HG03060 (cell line): ENCODE measurements around the gene GABRA5.

Experiments used
- ATAC-seq: cut with Tn5 transposase; IDR thresholded peaks from one replicate; pipeline ENCODE4 v1.9.1; 2021; ENCODE audit warnings: low read depth, moderate number of reproducible peaks; ENCODE audit not compliant: unreplicated experiment

The GABRA5 gene

DNA sequence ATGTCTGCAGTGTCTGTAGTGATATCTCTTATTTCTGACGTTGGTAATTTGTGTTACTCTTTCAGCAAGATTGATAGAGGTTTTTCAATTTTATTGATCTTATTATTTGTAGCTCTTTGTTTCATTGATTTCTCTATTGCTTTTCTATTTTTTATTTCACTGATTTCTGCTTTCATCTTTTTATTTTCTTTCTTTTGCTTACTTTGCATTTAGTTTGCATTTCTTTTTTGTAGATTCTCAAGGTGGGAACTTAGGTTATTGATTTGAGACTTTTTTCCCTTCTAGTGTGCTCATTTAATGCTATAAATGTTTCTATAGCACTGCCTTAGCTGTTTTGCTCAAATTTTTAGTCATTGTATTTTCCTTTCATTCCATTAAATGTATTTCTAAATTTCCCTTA, 54.6 kb downstream of the GABRA5 start:
- ATAC-seq: no peak

DNA sequence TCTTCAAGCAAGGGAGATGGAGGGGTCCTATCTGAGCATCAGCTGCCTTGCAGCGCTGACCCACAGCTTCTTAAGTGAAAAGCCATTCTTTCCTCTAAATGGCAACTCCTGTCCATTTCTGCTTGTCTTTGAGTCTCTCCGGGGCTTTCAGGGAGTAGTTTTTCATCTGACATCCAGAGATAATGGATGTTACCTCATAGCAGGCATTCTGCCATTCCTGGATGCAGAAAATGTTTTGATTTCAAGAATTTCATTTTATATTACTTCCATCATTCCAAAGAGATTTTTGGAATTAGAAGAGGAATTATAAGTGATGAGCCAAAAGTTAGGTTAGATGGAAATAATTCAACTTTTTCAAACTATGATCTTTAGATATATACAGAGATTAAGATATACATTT, 59.2 kb downstream of the GABRA5 start:
- no peak for ATAC-seq

DNA sequence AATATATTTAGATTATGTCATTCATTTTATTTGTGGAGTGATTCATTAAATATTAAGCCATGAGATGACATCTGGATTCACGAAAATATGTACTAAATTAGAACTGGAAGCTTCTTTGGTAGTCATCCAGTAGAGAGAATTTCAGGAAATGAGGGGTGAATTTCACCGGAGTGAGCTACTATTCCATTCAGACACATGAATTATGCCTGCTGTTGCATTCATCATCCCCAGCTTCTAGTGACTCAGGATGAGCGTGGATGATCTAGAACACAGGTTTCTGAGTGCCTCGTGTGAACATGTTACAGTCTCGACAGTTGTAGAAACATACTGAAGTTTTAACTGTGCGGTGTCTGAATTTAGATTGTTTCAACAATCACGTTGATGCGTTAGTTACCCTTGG, 61.2 kb downstream of the GABRA5 start:
- no peak for ATAC-seq

DNA sequence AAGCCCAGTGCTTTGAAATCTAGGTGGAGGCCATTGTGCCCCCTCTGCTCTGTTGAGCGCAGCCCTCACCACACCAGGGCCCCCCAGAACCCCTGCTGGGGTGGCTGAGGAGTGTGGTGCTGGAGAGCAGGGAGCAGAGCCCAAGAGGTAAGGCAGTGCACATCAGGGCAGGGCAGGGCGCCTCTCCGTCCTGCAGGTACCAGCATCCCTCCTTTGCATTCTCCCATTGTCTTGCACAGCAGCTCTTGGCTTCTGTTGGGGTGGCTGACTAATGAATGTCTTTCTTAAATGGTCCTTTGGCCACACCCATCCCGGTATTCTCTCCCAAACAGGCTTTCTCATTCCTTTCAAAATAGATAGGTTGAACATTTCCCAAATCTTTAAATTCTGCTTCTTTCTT, 62.7 kb downstream of the GABRA5 start:
- no peak for ATAC-seq

DNA sequence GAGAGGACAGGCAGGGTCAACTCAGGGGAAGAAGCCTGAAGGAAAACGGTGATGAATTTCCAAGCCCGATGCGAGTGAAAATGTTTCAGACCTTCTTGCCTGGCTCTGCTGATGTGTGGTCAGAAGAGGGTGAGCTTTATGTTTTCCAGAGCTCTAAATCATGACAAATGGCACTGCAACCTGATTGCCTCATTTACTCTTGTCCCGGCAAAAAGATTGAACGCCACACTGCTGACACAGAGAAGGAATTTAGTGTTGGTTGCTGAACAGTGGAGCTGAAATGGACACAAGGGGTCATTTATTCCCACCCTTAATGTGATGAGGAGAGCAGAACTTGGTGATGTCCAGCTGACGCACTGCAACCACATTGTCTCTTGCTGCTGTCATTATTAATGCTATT, 68.0 kb downstream of the GABRA5 start:
- ATAC-seq: no peak

DNA sequence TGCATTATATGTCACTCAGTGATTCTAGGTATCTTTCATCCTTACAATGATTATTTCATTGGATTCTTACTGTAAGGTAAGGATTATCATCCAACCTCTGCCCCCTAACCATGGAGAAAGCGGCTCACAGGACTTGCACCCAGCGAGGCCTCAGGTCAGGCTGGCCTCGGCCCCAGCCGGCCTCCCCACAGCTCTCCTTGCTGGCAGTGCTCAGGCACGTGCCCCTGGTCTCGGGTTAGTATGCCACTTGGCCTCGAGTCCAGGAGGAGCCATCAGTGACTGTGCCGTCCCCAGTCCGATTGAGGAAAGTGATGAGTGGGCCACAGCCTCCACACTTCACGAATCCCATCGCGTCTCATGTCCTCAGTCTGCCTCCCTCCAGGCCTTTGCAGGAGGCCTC, 68.5 kb downstream of the GABRA5 start:
- ATAC-seq: no peak

DNA sequence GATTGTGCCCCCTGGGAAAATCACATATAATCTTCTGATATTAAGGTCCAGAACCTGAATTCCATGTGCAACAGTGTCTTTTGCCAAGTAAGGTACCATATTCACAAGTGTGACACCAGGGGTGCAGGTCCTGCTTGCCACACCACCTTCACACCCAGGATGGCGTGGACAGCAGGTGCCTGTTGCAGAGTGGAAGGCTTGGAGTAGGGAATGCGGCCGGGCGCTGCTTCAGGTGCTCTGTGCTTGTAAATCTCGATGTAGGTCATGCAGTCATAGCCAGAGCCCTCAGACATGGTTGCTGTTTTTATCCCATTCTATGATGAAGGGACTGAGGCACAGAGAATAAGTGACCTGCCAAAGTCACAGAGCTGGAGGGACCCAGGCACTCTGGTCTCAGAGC, 69.6 kb downstream of the GABRA5 start:
- no peak for ATAC-seq

DNA sequence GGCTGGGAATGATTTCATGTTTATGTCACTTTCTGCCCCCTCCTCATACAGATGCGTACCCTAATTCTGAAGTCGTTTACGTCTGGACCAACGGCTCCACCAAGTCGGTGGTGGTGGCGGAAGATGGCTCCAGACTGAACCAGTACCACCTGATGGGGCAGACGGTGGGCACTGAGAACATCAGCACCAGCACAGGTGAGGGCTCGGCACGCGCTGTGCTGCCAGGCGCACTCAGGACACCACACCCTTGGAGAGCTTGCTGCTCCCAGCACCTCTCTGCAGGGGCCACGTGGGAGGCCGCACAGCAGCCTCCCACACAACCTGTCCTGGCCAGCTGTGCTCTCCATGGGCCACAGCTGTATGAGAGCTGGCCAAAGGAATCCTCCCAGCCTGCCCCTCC, 70.3 kb downstream of the GABRA5 start:
- ATAC-seq: no peak

DNA sequence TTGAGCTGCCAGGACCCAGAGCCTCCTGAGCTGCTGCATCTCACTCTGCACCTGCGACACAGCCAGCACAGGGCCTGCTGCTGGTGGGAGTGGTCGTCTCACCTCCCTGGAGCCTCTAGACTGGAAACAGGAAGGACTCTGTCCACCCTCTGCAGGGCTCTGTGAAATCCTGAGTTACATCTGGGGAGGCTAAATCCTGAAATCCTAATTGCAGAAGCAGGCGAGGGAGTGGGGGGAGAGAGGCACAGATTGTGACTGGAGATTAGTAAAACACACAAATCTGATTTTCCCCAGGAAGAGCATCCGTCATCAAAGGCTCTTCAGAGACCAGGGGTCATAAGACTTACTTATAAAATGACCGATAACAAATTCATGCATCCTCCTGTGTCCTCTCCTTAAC, 72.5 kb downstream of the GABRA5 start:
- ATAC-seq: no peak

DNA sequence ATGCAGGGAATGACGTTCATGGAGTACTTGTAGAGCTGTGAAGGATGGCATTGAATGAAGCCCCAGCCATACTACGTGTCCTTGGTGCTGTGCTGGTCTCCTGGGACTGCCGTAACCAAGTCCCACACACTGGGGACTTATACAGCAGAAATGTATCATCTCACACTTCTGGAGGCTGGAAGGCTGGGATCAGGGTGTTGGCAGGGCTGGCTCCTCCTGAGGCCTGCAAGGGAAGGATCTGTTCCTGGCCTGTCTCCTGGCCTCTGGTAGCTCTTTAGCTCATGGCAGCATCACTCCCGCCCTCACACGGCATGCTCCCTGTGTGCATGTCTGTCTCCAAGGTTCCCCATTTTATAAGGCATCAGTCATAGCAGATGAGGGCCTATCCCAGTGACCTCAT, 74.6 kb downstream of the GABRA5 start:
- no peak for ATAC-seq

DNA sequence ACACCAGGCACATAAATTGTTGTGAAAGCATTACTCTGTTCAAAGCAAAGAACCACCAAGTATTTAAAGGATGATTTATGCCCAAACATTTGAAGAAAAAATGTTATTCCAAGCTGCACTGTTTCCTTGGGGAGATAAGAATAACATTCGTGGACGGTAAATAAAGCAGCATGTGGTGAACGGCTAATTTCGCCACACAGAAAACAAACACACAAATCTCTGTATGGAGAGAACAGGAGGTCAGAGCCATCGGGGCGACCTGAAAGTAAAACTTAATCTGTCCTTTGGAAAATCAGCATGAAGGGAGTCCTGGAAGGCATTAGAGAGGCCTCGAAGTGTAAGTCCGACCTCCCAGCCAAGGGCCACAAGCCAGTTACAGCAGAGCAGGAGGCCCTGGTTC, 77.0 kb downstream of the GABRA5 start:
- ATAC-seq: no peak

DNA sequence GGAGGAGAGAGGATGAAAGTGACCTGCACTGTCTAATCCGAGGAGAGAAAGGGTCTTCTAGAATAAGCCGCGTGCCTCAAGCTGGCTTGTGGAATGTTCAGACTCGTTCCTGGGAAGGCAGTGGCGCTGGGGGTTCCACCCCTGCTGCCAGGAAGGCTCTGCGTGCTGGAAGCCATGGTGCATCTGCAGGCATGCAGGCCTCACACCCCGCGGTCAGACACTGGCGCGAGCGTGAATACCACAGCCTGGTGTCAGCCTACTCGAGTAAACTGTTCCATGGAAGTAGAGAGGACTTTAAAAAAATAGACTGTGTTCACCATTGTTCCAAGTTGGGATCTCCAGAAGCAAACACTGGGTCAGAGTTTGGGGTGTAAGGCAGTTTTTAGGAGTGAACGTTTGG, 78.2 kb downstream of the GABRA5 start:
- ATAC-seq: no peak

DNA sequence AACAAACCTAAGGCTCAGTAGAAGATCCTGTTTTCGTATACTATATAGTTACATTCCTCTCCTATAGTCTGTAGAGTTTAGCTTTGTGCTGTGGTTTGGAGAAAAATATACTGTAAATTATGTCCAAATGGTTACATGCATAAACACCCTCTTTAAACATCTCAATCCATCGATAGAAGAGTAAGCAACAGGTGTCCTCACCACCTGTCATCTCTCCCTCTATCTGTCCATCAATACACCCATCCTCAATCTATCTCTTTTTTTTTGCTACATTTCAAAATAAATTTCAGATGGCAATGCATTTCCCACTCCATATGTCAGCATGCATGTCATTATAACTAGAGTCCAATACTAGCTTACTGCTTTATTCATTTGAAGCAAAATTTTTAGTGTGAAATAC, 83.1 kb downstream of the GABRA5 start:
- ATAC-seq: no peak

DNA sequence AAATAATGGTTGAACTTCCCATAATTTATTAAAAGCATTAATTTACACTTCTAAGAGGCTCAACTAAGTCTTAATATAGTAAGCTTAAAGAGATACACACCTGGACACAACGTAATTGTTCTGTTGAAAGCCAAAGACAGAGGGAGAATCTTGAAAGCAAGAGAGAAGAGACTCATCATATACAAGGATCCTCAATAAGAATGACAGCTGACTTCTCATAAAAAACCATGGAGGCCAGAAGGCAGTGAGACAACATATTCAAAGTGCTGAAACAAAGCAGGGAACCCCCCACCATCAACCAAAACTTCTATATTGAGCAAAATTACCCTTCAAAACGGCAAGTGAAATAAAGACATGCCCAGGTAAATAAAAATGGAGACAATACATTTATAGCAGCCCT, 87.5 kb downstream of the GABRA5 start:
- no peak for ATAC-seq

DNA sequence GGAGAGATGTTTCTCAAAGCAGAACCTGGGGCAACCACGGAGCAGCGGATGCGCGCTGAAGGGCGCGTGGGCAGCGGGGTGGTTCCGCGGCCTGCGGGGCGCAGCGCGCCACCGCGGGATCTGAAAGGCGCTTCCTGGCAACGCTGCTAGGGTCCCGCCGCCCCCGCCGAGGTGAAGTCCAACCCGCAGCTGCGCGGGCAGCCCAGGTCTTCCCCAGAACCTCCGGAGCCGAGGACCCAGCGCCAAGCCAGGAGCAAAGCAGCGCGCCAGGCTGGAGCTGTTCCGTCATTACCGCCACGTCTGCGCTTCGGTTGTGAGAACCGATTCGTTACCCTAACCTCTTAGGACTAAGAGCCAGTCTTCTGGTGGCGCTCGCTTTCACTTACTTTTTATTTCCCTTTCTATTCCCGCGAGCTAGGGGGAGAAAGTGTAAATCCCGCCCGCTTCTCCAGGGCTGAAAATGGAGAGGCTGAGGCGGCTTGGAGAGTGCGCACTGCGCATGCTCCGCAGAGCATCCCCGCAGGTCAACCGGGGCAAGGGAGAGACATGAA, 100.9 kb downstream of the GABRA5 start:
- ATAC-seq: no peak

DNA sequence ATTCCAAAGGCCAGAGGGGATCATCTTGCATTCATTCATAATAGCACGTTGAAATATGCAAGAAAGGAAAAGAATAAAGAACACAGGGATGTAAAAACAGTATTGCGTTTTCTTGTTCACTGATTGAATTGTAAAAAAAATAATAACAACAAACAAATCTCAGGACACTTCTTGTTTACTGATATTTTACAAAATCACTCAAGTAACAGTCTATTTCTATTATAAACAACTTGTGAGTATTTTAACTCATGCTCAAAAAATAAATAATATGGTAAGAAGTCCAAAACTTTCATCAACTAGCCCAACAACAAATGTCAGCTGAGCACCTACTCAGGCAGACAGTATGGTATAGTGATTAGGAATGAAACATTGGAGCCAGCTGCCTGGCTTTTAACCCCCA, 101.9 kb downstream of the GABRA5 start:
- no peak for ATAC-seq

DNA sequence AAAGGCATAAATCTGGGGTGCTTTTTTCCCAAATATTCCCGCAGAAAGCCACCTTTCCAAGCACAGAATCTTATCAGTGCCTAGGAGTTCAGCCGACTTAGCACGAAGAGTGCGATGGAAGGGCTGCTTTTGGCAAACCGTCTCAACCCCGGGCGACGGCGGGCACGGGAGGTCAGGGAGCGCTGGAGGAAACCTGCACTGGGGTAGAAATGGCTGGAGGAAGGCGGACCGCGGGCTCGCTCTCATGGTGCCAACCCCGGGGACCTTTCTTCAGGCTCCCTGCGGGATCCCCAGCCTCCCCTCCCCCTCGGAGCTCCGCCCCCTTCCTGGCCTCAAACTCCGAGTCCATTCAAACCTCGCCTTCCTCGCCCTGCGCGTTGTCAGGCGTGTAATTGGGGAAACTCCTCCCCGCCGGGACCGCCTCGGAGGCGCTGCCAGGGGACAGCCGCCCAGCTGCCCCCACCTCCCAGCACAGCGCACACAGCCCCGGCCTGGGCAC, 103.9 kb downstream of the GABRA5 start, which contains the start of gene GABRG3:
Gene GABRG3 (plus strand): TSS at position 470 of the 499 bp plus-strand sequence.
- ATAC-seq: no peak

DNA sequence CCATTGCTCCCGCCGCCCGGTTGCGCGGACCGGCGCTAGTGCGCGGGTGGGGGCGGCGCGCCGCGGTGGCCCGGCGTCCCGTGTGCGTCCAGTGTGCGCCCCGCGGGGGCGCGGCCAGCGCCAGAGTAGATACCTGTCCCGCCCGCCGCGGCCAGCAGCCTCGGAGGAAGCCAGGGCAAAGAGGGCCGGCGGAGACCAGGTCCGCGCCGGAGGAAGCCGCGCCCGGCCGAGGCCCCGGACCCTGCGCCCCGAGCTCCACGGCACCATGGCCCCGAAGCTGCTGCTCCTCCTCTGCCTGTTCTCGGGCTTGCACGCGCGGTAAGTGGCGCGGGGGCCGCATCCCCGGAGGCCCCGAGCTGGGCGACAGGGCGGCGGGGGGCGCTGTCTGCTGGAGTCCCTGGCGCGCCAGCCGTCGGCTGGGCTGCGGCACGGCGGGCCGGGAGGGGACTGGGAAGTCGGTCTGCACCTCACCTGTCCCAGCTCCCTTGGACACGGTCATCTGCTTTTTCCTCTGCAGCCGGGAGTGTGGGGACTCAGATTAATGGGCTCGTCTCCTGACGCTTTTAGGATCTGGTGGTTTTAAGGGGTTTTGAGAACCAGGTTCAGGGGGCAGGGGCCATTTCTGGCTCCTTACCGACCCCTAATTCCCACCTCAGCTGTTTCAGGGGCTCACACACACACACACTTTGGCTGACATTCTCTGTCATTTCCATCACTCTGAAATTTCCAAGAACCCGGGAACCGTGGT, 104.6 kb downstream of the GABRA5 start:
- no peak for ATAC-seq

DNA sequence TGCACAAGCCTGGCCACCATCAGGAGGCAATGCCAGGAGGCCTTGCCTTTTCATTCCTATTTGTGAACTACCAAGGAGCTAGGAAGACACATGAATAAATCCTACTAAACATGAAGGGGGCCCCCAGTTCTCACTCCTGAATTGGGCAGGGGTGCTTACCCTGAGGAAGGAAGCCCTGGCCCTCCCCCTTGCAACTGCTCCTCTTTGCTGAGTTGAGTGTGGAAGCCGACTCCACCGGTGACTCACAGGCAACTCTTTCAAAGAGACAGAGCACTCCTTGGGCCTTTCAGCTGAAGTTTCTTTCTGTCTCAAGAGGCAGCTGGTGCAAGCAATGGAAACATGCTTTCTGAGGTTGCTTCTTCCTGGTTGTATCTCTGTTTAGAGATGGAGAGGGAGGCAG, 105.8 kb downstream of the GABRA5 start:
- ATAC-seq: no peak

DNA sequence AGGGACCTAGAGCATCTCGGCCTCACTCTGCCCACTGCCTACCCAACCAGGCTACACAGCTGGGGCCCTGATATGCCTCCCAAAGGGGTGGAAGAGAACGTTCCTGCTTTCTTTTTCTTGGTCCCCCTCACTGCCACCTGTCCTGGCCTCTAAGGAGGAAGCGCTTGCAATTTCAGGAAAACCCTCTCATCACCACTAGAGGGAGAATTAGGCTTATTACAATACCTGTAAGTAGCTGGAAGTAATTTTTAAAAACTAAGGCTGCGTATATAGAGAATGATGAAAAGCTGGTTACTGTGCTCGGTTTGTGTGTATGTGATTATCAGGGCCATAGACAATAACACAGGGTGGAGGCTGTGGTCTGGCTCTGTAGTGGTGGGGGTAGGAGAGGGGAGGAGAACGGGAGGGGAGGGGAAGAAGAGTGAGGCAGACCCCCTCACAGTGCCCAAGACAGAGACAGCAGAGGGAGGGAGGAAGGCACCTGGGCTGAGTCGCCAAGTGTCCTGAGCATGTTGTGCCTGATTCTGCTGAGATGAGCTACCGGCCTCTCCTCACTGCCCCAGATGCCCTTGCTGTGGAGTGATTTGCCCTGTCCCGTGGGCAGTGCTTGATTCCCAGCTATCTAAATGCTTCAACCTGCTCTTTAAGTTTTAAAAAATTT, 107.4 kb downstream of the GABRA5 start:
- no peak for ATAC-seq

DNA sequence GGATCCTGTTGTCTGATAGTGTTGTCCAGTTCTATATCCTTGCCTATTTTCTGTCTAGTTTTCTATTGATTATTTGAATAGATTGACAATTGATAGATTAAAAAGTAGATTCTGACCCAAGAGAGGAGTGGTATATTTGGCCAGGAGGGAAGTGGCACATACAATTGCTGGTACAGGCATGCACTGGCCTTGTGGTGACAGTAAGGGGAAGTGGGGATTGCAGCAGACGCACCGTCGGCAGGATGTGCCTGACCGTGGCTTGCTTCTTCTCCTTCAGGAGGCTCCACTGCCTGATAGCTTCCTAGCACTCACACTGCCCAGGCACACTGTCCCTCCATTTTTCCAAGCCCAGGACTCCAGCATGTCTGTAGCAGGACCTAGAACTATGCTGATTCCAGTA, 114.6 kb downstream of the GABRA5 start:
- ATAC-seq: no peak

DNA sequence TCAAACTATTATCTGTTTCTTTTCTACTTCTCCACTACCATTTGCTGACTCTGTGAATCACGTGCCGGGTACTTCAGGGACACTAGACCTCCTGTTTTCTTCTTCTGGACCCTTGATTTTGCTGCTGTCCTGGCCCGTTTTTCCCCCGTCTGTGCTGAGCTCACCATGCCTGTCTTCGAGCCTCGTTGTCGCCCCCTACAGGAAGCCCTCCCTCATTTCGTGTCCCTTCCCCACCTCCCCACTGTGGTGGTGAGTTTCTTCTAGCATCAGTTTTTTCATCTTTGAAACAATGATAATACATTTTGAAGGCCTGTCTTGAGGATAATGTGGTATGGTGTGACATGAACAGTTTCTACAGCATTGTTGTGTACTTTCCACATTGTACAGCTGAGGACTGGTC, 117.0 kb downstream of the GABRA5 start:
- ATAC-seq: no peak
